Heart left ventricle (tissue), 16 donors: ENCODE results near the gene CCDC24. TPM values are rescaled to one million over a fixed set of nuclear protein-coding genes. Genes with fewer than 3 reads are reported as not detected.

Experiments
- ATAC-seq, 4 donors: fragments of 200-7000 bp; cut with Tn5 transposase; one replicate each; pipeline ENCODE4 v1.9.1; 2020 to 2022; ENCODE audit warnings: moderate library complexity in 4 of 4, mild to moderate bottlenecking in 3 of 4, moderate number of reproducible peaks in 1 of 4
- DNase-seq, 5 donors: peaks; one replicate each; pipeline ENCODE4 v3.0.0-alpha.2; 2020
- H3K27ac ChIP-seq, 12 donors: fragments of 200-600 bp; sonication (generic) in 4 of 12; one replicate each; pipeline versions ENCODE4 v1.5.0 to v1.8.0; 2016 to 2022; ENCODE audit warnings: mild to moderate bottlenecking in 2 of 12
- H3K27me3 ChIP-seq, 9 donors: fragments of 200-600 bp; sonication (generic) in 2 of 9; one replicate each; pipeline versions ENCODE4 v1.5.1 to v1.8.0; 2016 to 2022; ENCODE audit warnings: mild to moderate bottlenecking in 3 of 9
- H3K36me3 ChIP-seq, 9 donors: fragments of 200-600 bp; sonication (generic) in 2 of 9; one replicate each; pipeline versions ENCODE4 v1.5.0 to v1.8.0; 2018 to 2022; ENCODE audit warnings: mild to moderate bottlenecking in 2 of 9
- H3K4me1 ChIP-seq, 12 donors: fragments of 200-600 bp; sonication (generic) in 4 of 12; one replicate each; pipeline versions ENCODE4 v1.5.0 to v1.8.0; 2016 to 2022; ENCODE audit warnings: mild to moderate bottlenecking in 3 of 12
- H3K4me3 ChIP-seq, 12 donors: fragments of 200-600 bp; sonication (generic) in 4 of 12; one replicate each; pipeline versions ENCODE4 v1.5.0 to v1.8.0; 2017 to 2022; ENCODE audit warnings: mild to moderate bottlenecking in 9 of 12, moderate library complexity in 4 of 12
- H3K9me3 ChIP-seq, 12 donors: fragments of 200-600 bp; sonication (generic) in 4 of 12; one replicate each; pipeline versions ENCODE4 v1.5.0 to v1.8.0; 2016 to 2022; ENCODE audit warnings: mild to moderate bottlenecking in 1 of 12
- CTCF ChIP-seq, 12 donors: fragments of 200-600 bp; sonication (generic) in 4 of 12; IDR thresholded peaks; one replicate each; pipeline versions ENCODE4 v1.5.0 to v1.8.0; 2018 to 2022; ENCODE audit warnings: antibody characterized with exemption in 12 of 12, mild to moderate bottlenecking in 5 of 12
- POLR2A ChIP-seq, 2 donors: fragments of 450-650 bp; IDR thresholded peaks; one replicate each; pipeline ENCODE4 v1.6.1; 2017; ENCODE audit warnings: antibody characterized with exemption in 2 of 2, mild to moderate bottlenecking in 2 of 2, moderate library complexity in 2 of 2
- WGBS, 4 donors: extraction: QIAGEN DNeasy Blood & Tissue Kit in 2 of 4; methylation state at CpG; one replicate each; pipeline versions ENCODE4 v1.1.5 to v1.1.7; 2013 to 2018; 5-methylcytosine and 5-hydroxymethylcytosine counted together
- intact Hi-C, 10 donors: fragments of 100-400 bp; cut with DNase I; formaldehyde crosslinking; loops; one replicate each; pipeline versions ENCODE4 v1.11.1 to v1.14.2; 2022
- polyA plus RNA-seq, 2 donors: library from polyadenylated mRNA; stranded (reverse); fragments of 200-250 nt; gene quantifications; one replicate each; pipeline ENCODE4 v1.2.3, GENCODE V29; 2013
- total RNA-seq, 9 donors: library from RNA; depleted of rRNA in 2 of 9; stranded (reverse); fragments of >200 nt in 2 of 9; fragmentation: NEBNext Ultra II Directional in 3 of 9; extraction: Animal tissue kit (Norgen Biotek cat#: 25700) in 3 of 9; gene quantifications; one replicate each; pipeline versions ENCODE4 v1.1.0 to v1.2.4, GENCODE V29; 2016 to 2023
- donor health status: ischemic (EF 13 %, LVEDD 7.1; RV severe dilation, severe dysfunction).
- donor health status: healthy with polysubstance abuse.
- donor health status: DM: no; HTN: yes; CAD: no.
- donor health status: DM: no; HTN: no; CAD: no.
- donor health status: ischemic (EF 25% LVEDD 6.9; RV normal size, moderate dysfunction).
- donor health status: ischemic (EF 25% LVEDD 5.7; RV mildly dilated, moderate dysfunction).
- donor health status: healthy.
- donor health status: DM: yes; HTN: yes; CAD: no.
- donor health status: ischemic (EF 35%, LVEDD 5.7; RV mildly dilated, moderate dysfunction).
- donor health status: nonischemic (EF 11% LVEDD 7.7; RV severe dilation, severe dysfunction).
- donor health status: DM: yes; HTN: yes; CAD: no.
- donor health status: PGD.
- donor health status: ischemic (EF 29% LVEDD 5.4; RV normal size, mild dysfunction).
- donor health status: nonischemic (EF 23%, LVEDD 6.1; RV moderate dilation, normal function).

The CCDC24 gene
- total and polyA plus RNA-seq, 11 donors, result 0.67 to 3.4 (median 1.2) TPM

DNA sequence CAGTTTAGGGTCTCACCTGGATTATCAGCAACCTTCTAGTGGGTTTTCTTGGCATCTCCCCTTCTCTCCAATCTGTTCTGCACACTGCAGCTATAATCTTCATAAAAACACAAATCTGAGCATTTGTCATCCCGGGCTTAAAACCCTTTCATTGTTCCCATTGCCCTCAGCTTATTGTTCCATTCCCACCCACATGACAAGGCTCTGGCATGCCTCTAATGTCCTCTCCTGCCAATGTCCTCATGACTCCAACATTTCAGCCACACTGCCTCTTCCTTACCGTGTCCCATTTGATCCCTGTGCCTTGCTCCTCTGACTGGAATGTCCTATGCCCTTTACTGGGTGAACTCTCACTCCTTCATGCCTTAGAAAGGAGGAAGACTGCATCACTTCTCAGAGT is 29.1 kb upstream of the CCDC24 start:
- H3K4me3 ChIP-seq, result no peak overlapping the region
- peaks cover 0 to 14% (median 0%) of the 10 kb centered on the region in 12 donors for H3K4me1 ChIP-seq
- ATAC-seq, result no peak
- H3K36me3 ChIP-seq, result peaks cover 0 to 94% (median 83%) of the 10 kb centered on the region in 9 donors
- intact Hi-C loops, result no loop called here
- 66 to 82% (median 76%) methylated on average over 2 of the region's 2 CpGs for WGBS, 4 donors
- H3K27ac ChIP-seq, result no peak overlapping the region
- H3K9me3 ChIP-seq, result no peaks in the 10 kb centered on the region
- H3K27me3 ChIP-seq, result no peaks in the 10 kb centered on the region
- TF ChIP-seq POLR2A (IDR thresholded peaks at IDR 0.05), result no peak
- TF ChIP-seq CTCF (IDR thresholded peaks at IDR 0.05), result no peak
- no peak for DNase-seq

- no peak for ATAC-seq
- WGBS, 4 donors, result 90 to 100% (median 94%) methylated on average over 3 of the region's 3 CpGs
- peaks cover 0 to 93% (median 76%) of the 10 kb centered on the region in 9 donors for H3K36me3 ChIP-seq
- TF ChIP-seq CTCF (IDR thresholded peaks at IDR 0.05) (no peak), POLR2A (IDR thresholded peaks at IDR 0.05) (no peak)
- H3K9me3 ChIP-seq, result no peaks in the 10 kb centered on the region
- peaks cover 0 to 14% (median 0%) of the 10 kb centered on the region in 12 donors for H3K4me1 ChIP-seq
- no peak for DNase-seq
- H3K27ac ChIP-seq, result no peak overlapping the region
- intact Hi-C loops, result no loop called here
- H3K27me3 ChIP-seq, result no peaks in the 10 kb centered on the region
- no peak overlapping the region for H3K4me3 ChIP-seq
Observed at GRCh38 chr1:43963006-43963405, 28.4 kb upstream of the CCDC24 start.

DNA sequence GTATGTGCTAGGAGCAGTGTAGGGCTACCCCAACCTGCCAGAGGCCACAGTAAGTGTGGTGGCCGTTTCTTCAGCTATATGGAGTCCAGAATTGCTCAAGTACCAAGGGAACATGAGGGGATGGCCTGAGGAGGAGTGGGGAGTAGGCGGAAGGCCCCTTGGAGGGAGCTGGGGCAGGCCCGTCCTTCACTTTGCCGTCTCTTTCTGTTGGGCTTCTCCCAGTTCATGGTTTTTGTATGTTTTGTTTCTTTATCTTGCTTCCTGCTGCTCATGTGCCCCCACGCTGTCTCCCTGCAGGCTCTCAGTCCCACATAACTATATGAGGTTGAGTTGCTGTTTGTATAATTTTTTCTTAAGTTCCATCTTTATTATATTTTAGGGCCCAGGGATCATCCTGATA is 27.5 kb upstream of the CCDC24 start:
- H3K4me1 ChIP-seq, result peaks cover 0 to 14% (median 0%) of the 10 kb centered on the region in 12 donors
- peaks cover 0 to 85% (median 68%) of the 10 kb centered on the region in 9 donors for H3K36me3 ChIP-seq
- no peak for ATAC-seq
- H3K27me3 ChIP-seq, result no peaks in the 10 kb centered on the region
- DNase-seq, result no peak
- H3K9me3 ChIP-seq, result no peaks in the 10 kb centered on the region
- TF ChIP-seq POLR2A (IDR thresholded peaks at IDR 0.05), result no peak
- TF ChIP-seq CTCF (IDR thresholded peaks at IDR 0.05), result no peak
- no peak overlapping the region for H3K4me3 ChIP-seq
- 74 to 89% (median 85%) methylated on average over 5 of the region's 5 CpGs for WGBS, 4 donors
- intact Hi-C loops, result no loop called here
- no peak overlapping the region for H3K27ac ChIP-seq

DNA sequence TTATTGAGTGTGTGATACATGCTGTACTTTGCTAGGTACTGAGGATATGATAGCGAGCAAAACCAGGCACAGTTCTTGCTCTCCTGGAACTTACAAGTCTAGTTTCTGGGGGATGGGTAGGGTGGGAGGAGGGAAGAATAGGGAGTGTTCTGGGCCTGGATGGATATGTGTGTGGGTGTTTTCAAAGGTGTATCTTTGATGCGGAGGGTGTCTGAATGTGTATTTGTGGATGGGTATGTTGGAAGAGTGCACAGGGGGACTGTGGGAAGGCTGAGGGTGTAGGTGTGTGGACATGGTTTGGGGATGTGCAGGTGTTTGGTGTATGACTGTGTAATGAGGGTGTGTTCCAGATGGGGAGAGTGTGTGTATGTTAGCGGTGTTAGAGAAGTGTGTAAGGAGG is 26.1 kb upstream of the CCDC24 start:
- TF ChIP-seq CTCF (IDR thresholded peaks at IDR 0.05), result no peak
- H3K27ac ChIP-seq, result no peak overlapping the region
- intact Hi-C loops, result no loop called here
- ATAC-seq (no peak), DNase-seq (no peak)
- H3K36me3 ChIP-seq, result peaks cover 0 to 71% (median 53%) of the 10 kb centered on the region in 9 donors
- no peaks in the 10 kb centered on the region for H3K27me3 ChIP-seq
- H3K4me1 ChIP-seq, result peaks cover 0 to 21% (median 2%) of the 10 kb centered on the region in 12 donors
- no peaks in the 10 kb centered on the region for H3K9me3 ChIP-seq
- 88 to 94% (median 91%) methylated on average over 3 of the region's 3 CpGs for WGBS, 4 donors
- H3K4me3 ChIP-seq, result no peak overlapping the region
